A673 (cell line): Measurements from ENCODE around the gene SYDE1. TPM values are rescaled to one million over a fixed set of nuclear protein-coding genes. Genes with fewer than 3 reads are reported as not detected.

Source experiments
- BruUV-seq: library from RNA; stranded (reverse); fragments of 400-500 nt; replicated peaks from 2 replicates; lab custom pipeline; 2021; lab: Mats Ljungman, UMichigan
- CTCF ChIA-PET: fragments of 300-600 bp; sonication (Branson Sonifier 250); formaldehyde crosslinking; loops from one replicate; lab custom pipeline; 2022; ENCODE audit warnings: antibody characterized with exemption; lab: Charles Lee
- POLR2A ChIA-PET: fragments of 300-600 bp; sonication (Branson Sonifier 250); formaldehyde crosslinking; loops from one replicate; lab custom pipeline; 2022; ENCODE audit warnings: antibody characterized with exemption; ENCODE audit not compliant: low non-redundant PET; lab: Charles Lee
- DNase-seq: peaks from one replicate; pipeline ENCODE4 v3.0.0-alpha.2; 2015; ENCODE audit warnings: low spot score
- H3K27ac ChIP-seq: fragments of 200-600 bp; sonication (generic); 2 replicates; pipeline ENCODE4 v1.5.1; 2016; ENCODE audit warnings: mixed run types, low read depth, mild to moderate bottlenecking, mixed read lengths, antibody characterized with exemption, low read length; ENCODE audit not compliant: poor library complexity, severe bottlenecking
- H3K27me3 ChIP-seq: fragments of 200-600 bp; sonication (generic); replicated peaks from 2 replicates; pipeline ENCODE4 v1.6.1; 2017; ENCODE audit warnings: mixed run types, low read depth, mild to moderate bottlenecking, mixed read lengths, antibody characterized with exemption, low read length; ENCODE audit not compliant: insufficient read depth, poor library complexity
- H3K36me3 ChIP-seq: fragments of 200-600 bp; sonication (generic); 2 replicates; pipeline ENCODE4 v1.6.1; 2016; ENCODE audit warnings: mixed run types, mild to moderate bottlenecking, mixed read lengths, antibody characterized with exemption, low read length; ENCODE audit not compliant: insufficient read depth, poor library complexity, severe bottlenecking
- H3K4me1 ChIP-seq: fragments of 200-600 bp; sonication (generic); 2 replicates; pipeline ENCODE4 v1.6.1; 2017; ENCODE audit warnings: mixed run types, mild to moderate bottlenecking, mixed read lengths, antibody characterized with exemption, low read length; ENCODE audit not compliant: insufficient read depth, poor library complexity, severe bottlenecking
- H3K4me3 ChIP-seq: fragments of 200-600 bp; sonication (generic); 2 replicates; pipeline ENCODE4 v1.5.1; 2016; ENCODE audit warnings: low read depth, mixed run types, mild to moderate bottlenecking, mixed read lengths, low read length; ENCODE audit not compliant: poor library complexity, severe bottlenecking
- H3K9me3 ChIP-seq: fragments of 200-600 bp; sonication (generic); 2 replicates; pipeline ENCODE4 v1.6.1; 2016; ENCODE audit warnings: mixed run types, low read depth, mild to moderate bottlenecking, mixed read lengths, antibody characterized with exemption, low read length; ENCODE audit not compliant: poor library complexity, severe bottlenecking
- EZH2 ChIP-seq: fragments of 200-600 bp; sonication (generic); IDR thresholded peaks from 2 replicates; pipeline ENCODE4 v1.6.1; 2017; ENCODE audit warnings: borderline replicate concordance, low read depth, mild to moderate bottlenecking, mixed read lengths, antibody characterized with exemption, low read length; ENCODE audit not compliant: poor library complexity, severe bottlenecking
- intact Hi-C: fragments of 100-400 bp; cut with micrococcal nuclease; formaldehyde crosslinking; loops from one replicate; pipeline ENCODE4 v1.10.0; 2022; ENCODE audit not compliant: unreplicated experiment
- total RNA-seq: library from RNA; stranded (reverse); gene quantifications from 2 replicates; pipeline ENCODE4 v1.2.3, GENCODE V29; 2021
- TF ChIP-seq, protein P1 (sequence below): fragments of 300-800, 200-600 bp; sonication (generic); conservative IDR thresholded peaks from 2 replicates; pipeline ENCODE4 v1.5.1; 2017; ENCODE audit warnings: low read depth, mild to moderate bottlenecking, antibody characterized with exemption, low read length, moderate library complexity, mixed read lengths

The SYDE1 gene
- total RNA-seq, 1 experiment from 2014 or later = 32.3 TPM

DNA sequence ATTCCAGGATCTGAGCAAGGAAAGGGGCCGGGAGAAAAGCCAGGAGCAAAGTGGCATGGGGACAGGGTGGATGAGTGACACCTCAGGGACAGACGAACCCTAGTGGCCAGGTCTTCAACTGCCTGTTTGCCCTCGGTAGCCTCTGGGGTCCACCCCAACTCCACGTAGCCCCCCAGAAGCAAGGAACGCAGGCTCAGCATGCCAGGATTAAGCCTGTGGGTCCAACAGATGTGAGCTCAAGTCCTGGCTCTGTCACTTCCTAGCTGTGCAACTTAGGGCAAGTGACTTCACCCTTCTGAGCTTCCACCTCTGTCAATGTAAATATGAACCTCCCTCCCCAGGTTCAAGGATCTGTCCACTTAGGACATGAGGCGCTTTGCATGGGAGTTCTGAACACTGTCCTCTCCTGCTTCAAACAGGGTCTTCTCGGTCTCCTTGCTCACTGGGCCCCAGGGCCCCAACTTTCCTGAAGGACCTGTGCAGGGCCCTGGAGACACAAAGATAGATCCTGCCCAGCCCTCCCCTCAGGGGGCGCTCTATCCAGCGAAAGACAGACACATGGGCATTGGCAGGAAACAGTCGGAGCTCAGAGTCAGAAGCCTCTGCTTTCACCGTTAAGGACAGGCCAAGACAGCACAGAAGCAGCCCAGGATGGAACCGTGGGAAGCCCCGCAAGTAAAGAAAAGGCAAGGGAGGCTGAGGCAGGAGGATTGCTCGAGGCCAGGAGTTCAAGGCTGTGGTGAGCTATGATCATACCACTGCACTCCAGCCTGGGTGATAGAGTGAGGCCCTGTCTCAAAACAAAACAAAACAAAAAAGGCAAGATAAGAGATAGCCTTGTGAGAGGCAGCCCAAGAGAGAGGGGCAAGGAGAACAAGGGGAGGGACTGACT, 13.2 kb downstream of the SYDE1 start:
- POLR2A ChIA-PET = no interaction called here
- DNase-seq = no peak
- no peak overlapping the region for H3K27ac ChIP-seq
- H3K27me3 ChIP-seq = no peaks in the 10 kb centered on the region
- BruUV-seq = no TSS peak
- H3K9me3 ChIP-seq = no peaks in the 10 kb centered on the region
- peaks cover 69% of the 10 kb centered on the region for H3K36me3 ChIP-seq
- no peak for TF ChIP-seq EZH2
- TF ChIP-seq, protein P1, sequence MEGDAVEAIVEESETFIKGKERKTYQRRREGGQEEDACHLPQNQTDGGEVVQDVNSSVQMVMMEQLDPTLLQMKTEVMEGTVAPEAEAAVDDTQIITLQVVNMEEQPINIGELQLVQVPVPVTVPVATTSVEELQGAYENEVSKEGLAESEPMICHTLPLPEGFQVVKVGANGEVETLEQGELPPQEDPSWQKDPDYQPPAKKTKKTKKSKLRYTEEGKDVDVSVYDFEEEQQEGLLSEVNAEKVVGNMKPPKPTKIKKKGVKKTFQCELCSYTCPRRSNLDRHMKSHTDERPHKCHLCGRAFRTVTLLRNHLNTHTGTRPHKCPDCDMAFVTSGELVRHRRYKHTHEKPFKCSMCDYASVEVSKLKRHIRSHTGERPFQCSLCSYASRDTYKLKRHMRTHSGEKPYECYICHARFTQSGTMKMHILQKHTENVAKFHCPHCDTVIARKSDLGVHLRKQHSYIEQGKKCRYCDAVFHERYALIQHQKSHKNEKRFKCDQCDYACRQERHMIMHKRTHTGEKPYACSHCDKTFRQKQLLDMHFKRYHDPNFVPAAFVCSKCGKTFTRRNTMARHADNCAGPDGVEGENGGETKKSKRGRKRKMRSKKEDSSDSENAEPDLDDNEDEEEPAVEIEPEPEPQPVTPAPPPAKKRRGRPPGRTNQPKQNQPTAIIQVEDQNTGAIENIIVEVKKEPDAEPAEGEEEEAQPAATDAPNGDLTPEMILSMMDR = peak; percentile 21; the same call in 1 of the 2 replicates
- intact Hi-C loops = no loop called here
- peaks cover 6% of the 10 kb centered on the region for H3K4me1 ChIP-seq
- CTCF ChIA-PET = no interaction called here
- no peak overlapping the region for H3K4me3 ChIP-seq

DNA sequence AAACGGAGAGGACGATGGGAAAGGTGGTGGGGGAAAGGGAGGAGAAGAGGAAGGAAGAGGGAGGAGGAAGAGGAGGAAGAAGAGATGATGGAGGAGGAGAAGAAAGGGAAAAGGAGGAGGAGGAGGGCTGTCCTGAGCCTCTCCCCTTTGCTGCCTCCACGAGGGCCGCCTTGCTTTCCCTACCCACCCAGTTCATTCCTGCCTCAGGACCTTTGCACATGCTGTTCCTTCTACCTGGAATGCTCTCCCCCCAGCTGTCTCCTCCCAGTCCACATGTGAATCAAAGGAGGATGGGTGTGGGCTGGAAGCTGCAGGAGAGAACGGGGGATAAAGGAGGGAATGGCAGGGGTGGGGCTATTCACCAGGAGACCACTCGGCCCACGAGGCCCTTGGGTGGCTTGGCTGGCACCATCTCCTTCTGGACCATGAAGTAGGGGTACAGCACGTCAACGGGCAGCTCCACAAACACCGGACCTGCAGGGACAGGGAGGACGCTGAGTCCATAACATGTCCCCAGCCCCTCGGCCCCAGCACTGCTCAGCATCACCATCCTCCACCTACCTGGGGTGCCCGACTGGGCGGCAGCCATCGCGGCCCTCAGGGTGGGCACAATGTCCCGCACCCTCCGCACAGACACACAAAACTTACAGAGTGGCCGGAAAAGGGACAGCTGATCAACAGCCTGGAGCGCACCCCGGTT, 15.3 kb downstream of the SYDE1 start:
- no TSS peak for BruUV-seq
- ChIA-PET POLR2A (no interaction called here), CTCF (no interaction called here)
- Histone ChIP-seq H3K27ac (no peak overlapping the region), H3K4me1 (peaks cover 10% of the 10 kb centered on the region), H3K9me3 (no peaks in the 10 kb centered on the region), H3K4me3 (no peak overlapping the region), H3K27me3 (no peaks in the 10 kb centered on the region), H3K36me3 (peaks cover 48% of the 10 kb centered on the region)
- TF ChIP-seq, protein P1 = no peak
- TF ChIP-seq EZH2 = no peak
- DNase-seq = no peak
- intact Hi-C loops = no loop called here

- Histone ChIP-seq H3K27me3 (no peaks in the 10 kb centered on the region), H3K9me3 (no peaks in the 10 kb centered on the region), H3K36me3 (peaks cover 41% of the 10 kb centered on the region), H3K4me3 (no peak overlapping the region), H3K4me1 (peaks cover 10% of the 10 kb centered on the region), H3K27ac (no peak overlapping the region)
- ChIA-PET CTCF (no interaction called here), POLR2A (interaction anchor here (0.6 kb wide), 1 partner anchor 121 kb away, joined by 4 read pairs; no protein-coding TSS in a partner anchor)
- no TSS peak for BruUV-seq
- no peak for DNase-seq
- intact Hi-C loops = no loop called here
- no peak for TF ChIP-seq EZH2
- TF ChIP-seq, protein P1 = no peak
These were observed 16.1 kb downstream of the SYDE1 start for GRCh38 chr19:15123031-15123890.
